K562 (cell line): ENCODE measurements around the gene CXCL6. TPM values are rescaled to one million over a fixed set of nuclear protein-coding genes. Genes with fewer than 3 reads are reported as not detected.

ENCODE experiments used
- FOXP1 ChIP-seq: sonication (generic); formaldehyde crosslinking; IDR thresholded peaks from 2 replicates; pipeline ENCODE4 v1.8.0; 2022; ENCODE audit warnings: mild to moderate bottlenecking, missing genetic modification reagents
- MED1 ChIP-seq: sonication (generic); formaldehyde crosslinking; IDR thresholded peaks from 2 replicates; pipeline ENCODE4 v1.8.1; 2023; ENCODE audit warnings: missing genetic modification reagents, borderline replicate concordance
- MNT ChIP-seq, 2 experiments: fragments of 450-650 bp; conservative IDR thresholded peaks; 2 replicates each; pipeline ENCODE4 v1.6.1; 2017; ENCODE audit warnings: mild to moderate bottlenecking in 2 of 2, moderate library complexity in 2 of 2
- PREB ChIP-seq: sonication (generic); formaldehyde crosslinking; IDR thresholded peaks from 2 replicates; pipeline ENCODE4 v1.8.1; 2023; ENCODE audit warnings: mild to moderate bottlenecking, missing genetic modification reagents
- SMC3 ChIP-seq: conservative IDR thresholded peaks from 2 replicates; pipeline ENCODE4 v1.6.1; 2011; ENCODE audit warnings: low read depth, low read length, improper control_type of control experiment; ENCODE audit not compliant: insufficient read depth
- SREBF1 ChIP-seq: fragments of 150-350 bp; IDR thresholded peaks from 2 replicates; pipeline ENCODE4 v1.6.1; 2014; ENCODE audit warnings: antibody characterized with exemption, low read depth, low read length, borderline replicate concordance
- TFAP4 ChIP-seq: sonication (generic); formaldehyde crosslinking; IDR thresholded peaks from 2 replicates; pipeline ENCODE4 v1.8.0; 2022; ENCODE audit warnings: missing genetic modification reagents, mild to moderate bottlenecking, moderate library complexity, borderline replicate concordance
- TRIM24 ChIP-seq, 2 experiments: fragments of 450-650 bp; IDR thresholded peaks; 2 replicates each; pipeline ENCODE4 v1.6.1; 2016
- VEZF1 ChIP-seq: fragments of 200-800 bp; sonication (Bioruptor generic); IDR thresholded peaks from 2 replicates; pipeline ENCODE4 v1.6.1; 2017; ENCODE audit warnings: missing genetic modification characterization, missing compliant biosample characterization
- ZNF197 ChIP-seq: fragments of 200-800 bp; sonication (Bioruptor generic); IDR thresholded peaks from 2 replicates; pipeline ENCODE4 v1.6.1; 2016; ENCODE audit warnings: low read depth, missing genetic modification characterization, missing compliant biosample characterization
- polyA plus RNA-seq, 8 experiments: library from polyadenylated mRNA; depleted of rRNA in 4 of 8; stranded (reverse) in 5 of 8; unstranded in 3 of 8; fragments of >200 nt; fragmentation: Nextera tagmentation in 2 of 8; fragmentation: Illumina TruSeq in 1 of 8; extraction: Ambion mirVana in 2 of 8; extraction: Trizol in 1 of 8; gene quantifications; 2 replicates each; pipeline versions ENCODE4 v1.2.1 to v1.2.3, GENCODE V29; 2011 to 2014; ENCODE audit warnings: inconsistent platforms in 1 of 8, missing spikeins in 1 of 8
- total RNA-seq, 7 experiments: library from RNA; depleted of rRNA in 6 of 7; stranded (reverse); fragments of >200 nt in 6 of 7; fragmentation: Illumina TruSeq in 2 of 7; extraction: Trizol in 2 of 7; gene quantifications; 2 replicates each; pipeline versions ENCODE4 v1.2.1 to v1.2.3, GENCODE V29; 2011 to 2021; ENCODE audit warnings: low replicate concordance in 1 of 7
- TF ChIP-seq, protein P1 (sequence below), 2 experiments: fragments of 250-450 bp in 1 of 2; fragments of 450-650 bp in 1 of 2; sonication (Bioruptor Pico) in 1 of 2; IDR thresholded peaks; 2 replicates each; pipeline versions ENCODE4 v1.6.1 to v1.8.0; 2016 to 2021; ENCODE audit warnings: mild to moderate bottlenecking in 2 of 2, moderate library complexity in 2 of 2, missing compliant biosample characterization in 1 of 2, missing genetic modification characterization in 1 of 2
- TF ChIP-seq, protein P2 (sequence below): fragments of 200-800 bp; sonication (Bioruptor generic); IDR thresholded peaks from 2 replicates; pipeline ENCODE4 v1.6.1; 2016; ENCODE audit warnings: missing genetic modification characterization, missing compliant biosample characterization

CXCL6 gene
- total and polyA plus RNA-seq, 9 of the 15 experiments (the other 6 are each of a cell fraction or from before 2014, with no cell fraction given) = not detected

GRCh38 chr4:73869130-73870055 is 32.9 kb downstream of the CXCL6 start, which contains the start of gene CXCL1 (continued):
- TF ChIP-seq SREBF1 (no peak), PREB (no peak), FOXP1 (no peak), TRIM24 (IDR thresholded peaks at IDR 0.05) (no peak), SMC3 (0 out of 2 replicates have a peak, but pooled peaks have one; percentile 13), MNT (conservative IDR thresholded peaks at IDR 0.05) (0 out of 4 replicates have a peak, but pooled peaks of 1 of the 2 experiments have one; percentile 13), MED1 (CRISPR knock-in tag) (no peak), VEZF1 (CRISPR knock-in tag) (peak; percentile 65), ZNF197 (CRISPR knock-in tag) (no peak), TFAP4 (peak; percentile 53; the same call in 1 of the 2 replicates)
- TF ChIP-seq, protein P1, sequence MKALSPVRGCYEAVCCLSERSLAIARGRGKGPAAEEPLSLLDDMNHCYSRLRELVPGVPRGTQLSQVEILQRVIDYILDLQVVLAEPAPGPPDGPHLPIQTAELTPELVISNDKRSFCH (CRISPR knock-in tag; IDR thresholded peaks at IDR 0.05) = no peak
- TF ChIP-seq, protein P1 (tag; IDR thresholded peaks at IDR 0.05) = no peak
- TF ChIP-seq, protein P2, sequence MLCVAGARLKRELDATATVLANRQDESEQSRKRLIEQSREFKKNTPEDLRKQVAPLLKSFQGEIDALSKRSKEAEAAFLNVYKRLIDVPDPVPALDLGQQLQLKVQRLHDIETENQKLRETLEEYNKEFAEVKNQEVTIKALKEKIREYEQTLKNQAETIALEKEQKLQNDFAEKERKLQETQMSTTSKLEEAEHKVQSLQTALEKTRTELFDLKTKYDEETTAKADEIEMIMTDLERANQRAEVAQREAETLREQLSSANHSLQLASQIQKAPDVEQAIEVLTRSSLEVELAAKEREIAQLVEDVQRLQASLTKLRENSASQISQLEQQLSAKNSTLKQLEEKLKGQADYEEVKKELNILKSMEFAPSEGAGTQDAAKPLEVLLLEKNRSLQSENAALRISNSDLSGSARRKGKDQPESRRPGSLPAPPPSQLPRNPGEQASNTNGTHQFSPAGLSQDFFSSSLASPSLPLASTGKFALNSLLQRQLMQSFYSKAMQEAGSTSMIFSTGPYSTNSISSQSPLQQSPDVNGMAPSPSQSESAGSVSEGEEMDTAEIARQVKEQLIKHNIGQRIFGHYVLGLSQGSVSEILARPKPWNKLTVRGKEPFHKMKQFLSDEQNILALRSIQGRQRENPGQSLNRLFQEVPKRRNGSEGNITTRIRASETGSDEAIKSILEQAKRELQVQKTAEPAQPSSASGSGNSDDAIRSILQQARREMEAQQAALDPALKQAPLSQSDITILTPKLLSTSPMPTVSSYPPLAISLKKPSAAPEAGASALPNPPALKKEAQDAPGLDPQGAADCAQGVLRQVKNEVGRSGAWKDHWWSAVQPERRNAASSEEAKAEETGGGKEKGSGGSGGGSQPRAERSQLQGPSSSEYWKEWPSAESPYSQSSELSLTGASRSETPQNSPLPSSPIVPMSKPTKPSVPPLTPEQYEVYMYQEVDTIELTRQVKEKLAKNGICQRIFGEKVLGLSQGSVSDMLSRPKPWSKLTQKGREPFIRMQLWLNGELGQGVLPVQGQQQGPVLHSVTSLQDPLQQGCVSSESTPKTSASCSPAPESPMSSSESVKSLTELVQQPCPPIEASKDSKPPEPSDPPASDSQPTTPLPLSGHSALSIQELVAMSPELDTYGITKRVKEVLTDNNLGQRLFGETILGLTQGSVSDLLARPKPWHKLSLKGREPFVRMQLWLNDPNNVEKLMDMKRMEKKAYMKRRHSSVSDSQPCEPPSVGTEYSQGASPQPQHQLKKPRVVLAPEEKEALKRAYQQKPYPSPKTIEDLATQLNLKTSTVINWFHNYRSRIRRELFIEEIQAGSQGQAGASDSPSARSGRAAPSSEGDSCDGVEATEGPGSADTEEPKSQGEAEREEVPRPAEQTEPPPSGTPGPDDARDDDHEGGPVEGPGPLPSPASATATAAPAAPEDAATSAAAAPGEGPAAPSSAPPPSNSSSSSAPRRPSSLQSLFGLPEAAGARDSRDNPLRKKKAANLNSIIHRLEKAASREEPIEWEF = no peak
